A549 (cell line): Measurements from ENCODE around the gene OXNAD1.

ENCODE experiments used
- CBX8 ChIP-seq: fragments of 200-600 bp; sonication (generic); IDR thresholded peaks from 2 replicates; pipeline ENCODE4 v1.6.1; 2016
- POLR2A ChIP-seq: IDR thresholded peaks from 2 replicates; pipeline ENCODE4 v1.6.1; 2012; ENCODE audit warnings: mild to moderate bottlenecking, low read length
- POLR2AphosphoS2 ChIP-seq: conservative IDR thresholded peaks from 2 replicates; pipeline ENCODE4 v1.6.1; 2012; ENCODE audit warnings: low read length, improper control_type of control experiment, inconsistent platforms
- RNF2 ChIP-seq: fragments of 200-600 bp; sonication (generic); IDR thresholded peaks from 2 replicates; pipeline ENCODE4 v1.6.1; 2016; ENCODE audit warnings: low read depth, mild to moderate bottlenecking, antibody characterized with exemption, moderate library complexity, borderline replicate concordance
- TF ChIP-seq, protein P1 (sequence below): fragments of >200 bp; sonication (Bioruptor Twin); formaldehyde crosslinking; IDR thresholded peaks from 3 replicates; pipeline ENCODE4 v1.5.1; 2016
- TF ChIP-seq, protein P2 (sequence below): IDR thresholded peaks from 2 replicates; pipeline ENCODE4 v1.6.1; 2012; ENCODE audit warnings: low read depth, borderline replicate concordance
- TF ChIP-seq, protein P3 (sequence below): fragments of 150-350 bp; IDR thresholded peaks from 2 replicates; pipeline ENCODE4 v1.6.1; 2014; ENCODE audit warnings: low read depth, mild to moderate bottlenecking, low read length
- TF ChIP-seq, protein P4 (sequence below): IDR thresholded peaks from 2 replicates; pipeline ENCODE4 v1.6.1; 2012

DNA sequence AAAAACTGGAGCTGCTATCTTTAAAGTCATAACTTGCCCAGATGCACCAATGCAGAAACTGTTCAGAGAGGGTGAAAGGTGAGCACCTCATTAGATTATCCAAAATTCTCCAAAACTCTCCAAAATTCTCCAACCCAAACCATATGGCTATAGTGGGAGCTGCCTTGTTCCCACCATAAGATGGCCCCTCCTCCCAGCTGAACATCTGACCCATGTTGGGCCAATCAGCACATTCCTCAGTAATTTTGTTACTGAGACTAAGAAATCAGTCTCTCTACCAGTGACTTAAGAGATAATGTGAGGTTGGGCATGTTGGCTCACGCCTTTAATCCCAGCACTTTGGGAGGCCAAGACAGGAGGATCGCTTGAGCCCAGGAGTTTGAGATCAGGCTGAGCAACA is 33.0 kb upstream of the OXNAD1 start:
- TF ChIP-seq, protein P1, sequence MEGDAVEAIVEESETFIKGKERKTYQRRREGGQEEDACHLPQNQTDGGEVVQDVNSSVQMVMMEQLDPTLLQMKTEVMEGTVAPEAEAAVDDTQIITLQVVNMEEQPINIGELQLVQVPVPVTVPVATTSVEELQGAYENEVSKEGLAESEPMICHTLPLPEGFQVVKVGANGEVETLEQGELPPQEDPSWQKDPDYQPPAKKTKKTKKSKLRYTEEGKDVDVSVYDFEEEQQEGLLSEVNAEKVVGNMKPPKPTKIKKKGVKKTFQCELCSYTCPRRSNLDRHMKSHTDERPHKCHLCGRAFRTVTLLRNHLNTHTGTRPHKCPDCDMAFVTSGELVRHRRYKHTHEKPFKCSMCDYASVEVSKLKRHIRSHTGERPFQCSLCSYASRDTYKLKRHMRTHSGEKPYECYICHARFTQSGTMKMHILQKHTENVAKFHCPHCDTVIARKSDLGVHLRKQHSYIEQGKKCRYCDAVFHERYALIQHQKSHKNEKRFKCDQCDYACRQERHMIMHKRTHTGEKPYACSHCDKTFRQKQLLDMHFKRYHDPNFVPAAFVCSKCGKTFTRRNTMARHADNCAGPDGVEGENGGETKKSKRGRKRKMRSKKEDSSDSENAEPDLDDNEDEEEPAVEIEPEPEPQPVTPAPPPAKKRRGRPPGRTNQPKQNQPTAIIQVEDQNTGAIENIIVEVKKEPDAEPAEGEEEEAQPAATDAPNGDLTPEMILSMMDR = no peak
- TF ChIP-seq POLR2A (no peak), POLR2AphosphoS2 (no peak), CBX8 (no peak), RNF2 (no peak)
- TF ChIP-seq, protein P2, sequence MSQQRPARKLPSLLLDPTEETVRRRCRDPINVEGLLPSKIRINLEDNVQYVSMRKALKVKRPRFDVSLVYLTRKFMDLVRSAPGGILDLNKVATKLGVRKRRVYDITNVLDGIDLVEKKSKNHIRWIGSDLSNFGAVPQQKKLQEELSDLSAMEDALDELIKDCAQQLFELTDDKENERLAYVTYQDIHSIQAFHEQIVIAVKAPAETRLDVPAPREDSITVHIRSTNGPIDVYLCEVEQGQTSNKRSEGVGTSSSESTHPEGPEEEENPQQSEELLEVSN = no peak
- TF ChIP-seq, protein P3, sequence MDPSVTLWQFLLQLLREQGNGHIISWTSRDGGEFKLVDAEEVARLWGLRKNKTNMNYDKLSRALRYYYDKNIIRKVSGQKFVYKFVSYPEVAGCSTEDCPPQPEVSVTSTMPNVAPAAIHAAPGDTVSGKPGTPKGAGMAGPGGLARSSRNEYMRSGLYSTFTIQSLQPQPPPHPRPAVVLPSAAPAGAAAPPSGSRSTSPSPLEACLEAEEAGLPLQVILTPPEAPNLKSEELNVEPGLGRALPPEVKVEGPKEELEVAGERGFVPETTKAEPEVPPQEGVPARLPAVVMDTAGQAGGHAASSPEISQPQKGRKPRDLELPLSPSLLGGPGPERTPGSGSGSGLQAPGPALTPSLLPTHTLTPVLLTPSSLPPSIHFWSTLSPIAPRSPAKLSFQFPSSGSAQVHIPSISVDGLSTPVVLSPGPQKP = no peak
- TF ChIP-seq, protein P4, sequence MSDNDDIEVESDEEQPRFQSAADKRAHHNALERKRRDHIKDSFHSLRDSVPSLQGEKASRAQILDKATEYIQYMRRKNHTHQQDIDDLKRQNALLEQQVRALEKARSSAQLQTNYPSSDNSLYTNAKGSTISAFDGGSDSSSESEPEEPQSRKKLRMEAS = no peak
